GM11168 (cell line): ENCODE results near the gene OR2G6.

Experiments
- in situ Hi-C: fragments of 300-500 bp; cut with MboI; formaldehyde crosslinking; loops from one replicate; pipeline ENCODE4 v1.12.0; 2022; ENCODE audit warnings: low sequenced_read_pairs; ENCODE audit not compliant: unreplicated experiment

The OR2G6 gene

GRCh38 chr1:248573856-248574255 lies 66.0 kb downstream of the OR2G6 start:
- in situ Hi-C loops = loop anchor here (5.0 kb wide), 1 partner anchor 97 kb away; no protein-coding TSS in a partner anchor

- in situ Hi-C loops = loop anchor here (5.0 kb wide), 1 partner anchor 97 kb away; no protein-coding TSS in a partner anchor
Observed at GRCh38 chr1:248574657-248575056, 66.8 kb downstream of the OR2G6 start, which contains the start of gene OR2T34. Gene OR2T34, minus strand, starts transcription at chr1:248574757. Its CDS starts 0 bp downstream, at chr1:248574757.

DNA sequence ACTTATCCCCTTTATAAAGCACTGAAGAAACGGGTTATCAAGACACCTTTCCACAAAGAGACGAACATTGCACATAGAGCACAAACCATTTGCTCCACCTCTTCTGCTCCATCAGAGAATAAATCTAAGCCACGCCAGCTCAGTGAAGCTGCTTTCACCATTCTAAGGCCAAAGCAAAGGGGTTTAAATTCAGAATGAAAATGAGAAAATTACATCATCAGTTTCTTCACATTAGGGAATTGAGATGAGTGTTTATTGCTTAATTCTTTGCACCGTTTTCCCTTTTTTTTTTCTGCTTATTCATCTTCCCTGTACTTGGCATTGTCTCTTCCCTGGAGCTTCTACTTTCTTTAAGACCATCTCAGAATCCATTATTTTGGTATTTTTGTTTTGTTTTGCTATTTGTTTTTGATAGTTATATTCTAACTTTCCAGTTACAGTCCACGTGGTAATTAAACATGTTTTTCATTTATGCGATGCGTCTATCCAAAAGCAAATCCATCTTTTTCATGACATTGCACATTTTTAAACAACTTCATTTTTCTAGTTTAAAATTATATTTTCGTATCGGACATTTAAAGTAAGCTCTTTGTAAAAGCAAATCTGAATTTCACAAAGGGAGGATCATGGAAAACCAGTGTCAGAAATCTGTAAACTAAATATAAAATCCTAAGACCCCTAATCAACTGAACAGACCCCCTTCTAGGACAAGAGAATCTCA lies 68.5 kb downstream of the OR2G6 start:
- in situ Hi-C loops = no loop called here
